SW 1271 (cell line): ENCODE measurements around the gene NKAIN4.

Source experiments
- DNase-seq, 2 experiments: peaks; one replicate each; lab custom pipeline; 2025; lab: John Stamatoyannopoulos, UW

NKAIN4 gene

GRCh38 chr20:63287697-63288580 is 33.7 kb upstream of the NKAIN4 start:
- DNase-seq, result no peak

GRCh38 chr20:63286781-63287696 is 32.8 kb upstream of the NKAIN4 start:
- no peak for DNase-seq

- DNase-seq, result no peak
Measured at GRCh38 chr20:63285636-63286615, 31.7 kb upstream of the NKAIN4 start.

GRCh38 chr20:63284981-63285524 is 30.8 kb upstream of the NKAIN4 start:
- no peak for DNase-seq

- DNase-seq, result no peak
Measured at GRCh38 chr20:63284544-63284949, 30.3 kb upstream of the NKAIN4 start.

GRCh38 chr20:63284083-63284440 is 29.8 kb upstream of the NKAIN4 start:
- no peak for DNase-seq

GRCh38 chr20:63283397-63284082 is 29.3 kb upstream of the NKAIN4 start:
- DNase-seq, result no peak

- no peak for DNase-seq
Measured at GRCh38 chr20:63282946-63283345, 28.7 kb upstream of the NKAIN4 start.

- no peak for DNase-seq
Measured at GRCh38 chr20:63281742-63282665, 27.7 kb upstream of the NKAIN4 start.

- no peak for DNase-seq
Measured at GRCh38 chr20:63280929-63281545, 26.8 kb upstream of the NKAIN4 start.

GRCh38 chr20:63280371-63280770 is 26.1 kb upstream of the NKAIN4 start:
- no peak for DNase-seq

- no peak for DNase-seq
Measured at GRCh38 chr20:63279931-63280330, 25.7 kb upstream of the NKAIN4 start.

- no peak for DNase-seq
Measured at GRCh38 chr20:63278661-63279060, 24.4 kb upstream of the NKAIN4 start.

- no peak for DNase-seq
Measured at GRCh38 chr20:63277466-63278272, 23.4 kb upstream of the NKAIN4 start.

GRCh38 chr20:63276956-63277355 is 22.7 kb upstream of the NKAIN4 start:
- no peak for DNase-seq

- DNase-seq, result no peak
Measured at GRCh38 chr20:63275825-63276224, 21.6 kb upstream of the NKAIN4 start.

- DNase-seq, result no peak
Measured at GRCh38 chr20:63274381-63275228, 20.3 kb upstream of the NKAIN4 start.
